ENCODE results near the gene PARVG.

Gene PARVG

DNA sequence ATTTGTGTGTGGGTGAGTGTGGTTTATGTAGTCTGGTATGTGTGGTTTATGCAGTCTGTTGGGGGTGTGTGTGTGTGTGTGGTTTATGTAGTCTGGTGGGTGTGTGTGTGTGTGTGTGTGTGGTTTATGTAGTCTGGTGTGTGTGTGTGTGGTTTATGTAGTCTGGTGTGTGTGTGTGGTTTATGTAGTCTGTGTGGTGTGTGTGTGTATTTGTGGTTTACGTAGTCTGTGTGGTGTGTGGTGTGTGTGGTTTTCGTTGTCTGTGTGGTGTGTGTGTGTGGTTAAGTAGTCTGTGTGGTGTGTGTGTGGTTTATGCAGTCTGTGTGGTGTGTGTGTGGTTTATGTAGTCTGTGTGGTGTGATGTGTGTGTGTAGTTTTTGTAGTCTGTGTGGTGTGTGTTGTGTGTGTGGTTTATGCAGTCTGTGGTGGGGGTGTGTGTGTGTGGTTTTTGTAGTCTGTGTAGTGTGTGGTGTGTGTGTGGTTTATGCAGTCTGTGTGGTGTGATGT lies 26.2 kb upstream of the PARVG start:
- TF ChIP-seq, protein P1, sequence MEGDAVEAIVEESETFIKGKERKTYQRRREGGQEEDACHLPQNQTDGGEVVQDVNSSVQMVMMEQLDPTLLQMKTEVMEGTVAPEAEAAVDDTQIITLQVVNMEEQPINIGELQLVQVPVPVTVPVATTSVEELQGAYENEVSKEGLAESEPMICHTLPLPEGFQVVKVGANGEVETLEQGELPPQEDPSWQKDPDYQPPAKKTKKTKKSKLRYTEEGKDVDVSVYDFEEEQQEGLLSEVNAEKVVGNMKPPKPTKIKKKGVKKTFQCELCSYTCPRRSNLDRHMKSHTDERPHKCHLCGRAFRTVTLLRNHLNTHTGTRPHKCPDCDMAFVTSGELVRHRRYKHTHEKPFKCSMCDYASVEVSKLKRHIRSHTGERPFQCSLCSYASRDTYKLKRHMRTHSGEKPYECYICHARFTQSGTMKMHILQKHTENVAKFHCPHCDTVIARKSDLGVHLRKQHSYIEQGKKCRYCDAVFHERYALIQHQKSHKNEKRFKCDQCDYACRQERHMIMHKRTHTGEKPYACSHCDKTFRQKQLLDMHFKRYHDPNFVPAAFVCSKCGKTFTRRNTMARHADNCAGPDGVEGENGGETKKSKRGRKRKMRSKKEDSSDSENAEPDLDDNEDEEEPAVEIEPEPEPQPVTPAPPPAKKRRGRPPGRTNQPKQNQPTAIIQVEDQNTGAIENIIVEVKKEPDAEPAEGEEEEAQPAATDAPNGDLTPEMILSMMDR (IDR thresholded peaks at IDR 0.05; ENCODE audit: low read depth, low read length) = no peak

DNA sequence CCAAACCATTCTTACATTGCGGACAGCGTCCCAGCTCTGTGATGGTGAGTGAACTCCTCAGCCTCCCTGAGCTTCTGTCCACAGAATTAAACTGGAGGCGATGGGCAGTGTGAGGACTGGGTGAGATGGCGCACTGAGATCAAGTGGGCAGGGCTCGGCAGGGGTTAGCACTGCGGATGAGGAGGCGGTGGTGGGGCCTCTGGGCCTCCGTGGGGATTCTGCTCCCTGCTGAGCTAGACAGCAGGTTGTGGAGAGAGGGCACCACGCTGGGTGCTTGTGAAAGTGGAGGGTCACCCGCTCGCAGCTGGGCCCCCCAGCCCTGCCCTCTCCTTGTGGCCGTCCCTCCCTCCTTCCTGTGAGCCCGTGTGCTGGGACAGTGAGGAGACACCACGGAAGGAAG lies 25.6 kb upstream of the PARVG start:
- no peak overlapping the region for H3K4me3 ChIP-seq (ENCODE audit: low read depth, low read length)
- TF ChIP-seq, protein P1 (IDR thresholded peaks at IDR 0.05; ENCODE audit: low read depth, low read length) = no peak

More for the DNA sequence above, 26.2 kb upstream of the PARVG start:
- H3K4me3 ChIP-seq (ENCODE audit: low read depth, low read length) = no peak overlapping the region

DNA sequence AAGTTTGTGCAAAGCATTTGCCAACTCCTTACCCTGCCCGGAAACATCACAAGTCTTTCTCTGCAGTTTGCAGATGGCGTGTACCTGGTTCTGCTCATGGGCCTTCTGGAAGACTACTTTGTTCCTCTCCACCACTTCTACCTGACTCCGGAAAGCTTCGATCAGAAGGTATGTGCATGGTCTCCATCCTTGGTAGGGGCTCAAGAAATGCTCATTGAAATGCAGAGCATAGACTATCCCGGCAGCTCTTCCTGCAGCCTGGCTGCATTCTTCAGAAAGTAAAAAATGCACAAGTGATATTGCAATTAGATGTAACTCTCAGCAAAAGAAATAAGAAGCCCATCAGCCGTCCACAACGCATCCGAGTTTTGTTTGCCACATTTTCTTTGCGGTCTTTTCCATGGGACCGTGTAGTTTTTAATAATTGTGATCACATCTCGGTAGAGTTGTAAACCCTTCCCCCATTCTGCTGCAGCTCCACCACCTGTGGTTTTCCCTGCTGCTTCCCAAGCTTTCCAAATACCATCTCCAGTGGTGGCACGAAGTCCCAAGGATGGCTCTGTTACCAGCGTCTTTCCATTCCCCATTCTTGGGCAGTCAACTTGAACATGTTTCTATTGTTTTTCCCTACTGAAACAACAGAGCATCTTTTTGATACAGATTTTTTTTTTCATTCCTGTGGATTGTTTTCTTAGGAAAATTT lies 22.7 kb upstream of the PARVG start:
- no peak overlapping the region for H3K4me3 ChIP-seq (ENCODE audit: low read depth, low read length)
- TF ChIP-seq, protein P1 (IDR thresholded peaks at IDR 0.05; ENCODE audit: low read depth, low read length) = no peak

DNA sequence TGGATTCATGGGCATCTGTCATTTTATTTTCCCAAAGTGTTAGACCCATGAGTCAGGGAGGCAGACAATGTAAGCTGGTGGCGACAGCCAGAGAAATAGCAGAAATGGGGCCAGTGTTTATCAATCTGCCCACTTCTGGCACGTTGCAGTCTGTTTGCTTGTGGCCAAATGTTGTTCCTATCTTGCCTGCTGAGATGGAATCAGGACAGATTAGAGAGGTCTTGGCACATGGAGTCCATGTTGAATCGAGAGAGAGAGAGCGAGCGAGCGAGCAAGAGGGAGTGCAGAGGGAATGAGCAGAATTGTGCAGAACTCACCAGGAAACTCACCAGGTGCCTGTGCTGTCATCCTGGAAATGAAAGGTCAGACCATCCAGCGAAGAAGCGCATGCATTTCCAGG lies 21.9 kb upstream of the PARVG start:
- TF ChIP-seq, protein P1 (IDR thresholded peaks at IDR 0.05; ENCODE audit: low read depth, low read length) = no peak
- H3K4me3 ChIP-seq (ENCODE audit: low read depth, low read length) = no peak overlapping the region

DNA sequence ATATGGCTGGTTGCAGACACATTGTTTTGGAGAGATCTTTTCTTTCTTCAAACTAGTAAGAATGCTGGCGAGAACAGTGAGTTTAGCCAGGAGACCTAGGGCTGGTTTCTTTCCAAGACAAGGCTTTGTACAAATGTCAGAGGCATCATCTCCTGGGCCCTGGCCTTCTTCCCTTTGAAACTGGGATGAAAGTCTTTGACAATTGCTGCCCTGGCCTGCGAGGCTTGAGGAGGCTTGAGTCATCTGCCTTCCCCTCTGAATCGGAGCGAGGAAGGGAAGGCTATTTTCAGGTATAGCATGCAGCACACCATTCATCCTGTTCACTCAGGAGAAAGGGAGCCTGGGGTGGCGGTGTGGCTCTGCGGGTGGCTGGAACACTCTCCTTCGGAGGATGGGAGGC lies 21.5 kb upstream of the PARVG start:
- TF ChIP-seq, protein P1 (IDR thresholded peaks at IDR 0.05; ENCODE audit: low read depth, low read length) = no peak
- no peak overlapping the region for H3K4me3 ChIP-seq (ENCODE audit: low read depth, low read length)

DNA sequence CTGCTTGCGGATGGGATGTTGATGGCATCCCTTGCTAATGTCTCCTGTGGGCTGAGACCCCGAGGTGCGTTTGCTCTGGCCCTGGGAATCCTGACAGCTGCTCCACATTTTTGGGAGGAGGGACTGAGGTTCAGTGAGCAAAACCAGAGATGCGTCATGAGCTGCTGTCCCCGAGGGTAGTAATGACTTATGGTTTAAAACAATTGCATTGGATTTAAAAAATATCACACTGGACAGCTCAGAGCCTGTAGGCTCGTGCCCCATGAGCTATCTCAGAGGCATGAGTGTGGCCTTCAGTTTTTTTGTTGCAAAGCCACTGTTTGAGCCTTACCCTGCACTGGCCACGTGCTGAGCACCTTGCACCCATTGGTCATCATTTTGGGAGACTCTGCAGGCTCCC lies 20.9 kb upstream of the PARVG start:
- H3K4me3 ChIP-seq (ENCODE audit: low read depth, low read length) = no peak overlapping the region
- TF ChIP-seq, protein P1 (IDR thresholded peaks at IDR 0.05; ENCODE audit: low read depth, low read length) = no peak

DNA sequence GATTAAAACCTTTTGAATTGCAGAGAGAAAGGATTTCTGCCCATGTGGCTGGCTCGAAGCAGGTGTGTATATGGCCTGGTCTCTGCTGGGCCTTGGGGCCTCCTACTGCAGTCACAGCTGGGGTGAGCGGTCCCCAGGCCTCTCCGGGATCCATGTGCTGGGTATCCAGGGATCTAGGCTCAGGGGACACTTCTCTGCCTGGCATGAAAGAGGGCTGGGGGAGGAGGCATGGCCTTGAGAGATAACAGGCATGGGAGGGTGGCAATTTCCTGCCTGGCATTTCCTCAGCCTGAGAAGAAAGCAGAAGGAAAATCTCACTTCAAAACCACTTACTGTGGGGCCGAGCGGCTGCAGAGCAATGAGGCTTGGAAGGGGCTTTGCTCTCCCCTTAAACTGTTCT lies 20.3 kb upstream of the PARVG start:
- H3K4me3 ChIP-seq (ENCODE audit: low read depth, low read length) = no peak overlapping the region

More for the DNA sequence above, 20.3 kb upstream of the PARVG start:
- TF ChIP-seq, protein P1 (IDR thresholded peaks at IDR 0.05; ENCODE audit: low read depth, low read length) = no peak
